HEK293 (cell line): ENCODE results near the gene DZIP1L.

Source experiments
- GFI1B ChIP-seq: fragments of 450-650 bp; formaldehyde crosslinking; IDR thresholded peaks from 2 replicates; pipeline ENCODE4 v1.5.1; 2016; ENCODE audit warnings: missing biosample characterization, missing genetic modification characterization
- GLIS2 ChIP-seq: fragments of 450-650 bp; formaldehyde crosslinking; IDR thresholded peaks from 2 replicates; pipeline ENCODE4 v1.5.1; 2016; ENCODE audit warnings: missing biosample characterization, missing genetic modification characterization
- KLF10 ChIP-seq: fragments of 450-650 bp; IDR thresholded peaks from 2 replicates; pipeline ENCODE4 v1.5.1; 2018; ENCODE audit warnings: missing biosample characterization, mild to moderate bottlenecking, missing genetic modification characterization
- KLF8 ChIP-seq: fragments of 450-650 bp; formaldehyde crosslinking; IDR thresholded peaks from 2 replicates; pipeline ENCODE4 v1.5.1; 2016; ENCODE audit warnings: missing biosample characterization, missing genetic modification characterization
- MEIS1 ChIP-seq: sonication (generic); formaldehyde crosslinking; IDR thresholded peaks from 2 replicates; pipeline ENCODE4 v1.8.1; 2022; ENCODE audit warnings: missing genetic modification reagents, mild to moderate bottlenecking, borderline replicate concordance
- OSR2 ChIP-seq: fragments of 450-650 bp; formaldehyde crosslinking; IDR thresholded peaks from 2 replicates; pipeline ENCODE4 v1.5.1; 2016; ENCODE audit warnings: missing biosample characterization, missing genetic modification characterization
- ZBTB1 ChIP-seq: fragments of 450-650 bp; formaldehyde crosslinking; IDR thresholded peaks from 2 replicates; pipeline ENCODE4 v1.5.1; 2016; ENCODE audit warnings: missing biosample characterization, missing genetic modification characterization
- ZNF133 ChIP-seq: fragments of 450-650 bp; formaldehyde crosslinking; IDR thresholded peaks from 2 replicates; pipeline ENCODE4 v1.5.1; 2016; ENCODE audit warnings: missing biosample characterization, missing genetic modification characterization
- ZNF16 ChIP-seq: fragments of 450-650 bp; formaldehyde crosslinking; IDR thresholded peaks from 2 replicates; pipeline ENCODE4 v1.5.1; 2016; ENCODE audit warnings: low read depth, missing biosample characterization, missing genetic modification characterization
- ZNF239 ChIP-seq: fragments of 450-650 bp; formaldehyde crosslinking; IDR thresholded peaks from 2 replicates; pipeline ENCODE4 v1.5.1; 2016; ENCODE audit warnings: missing biosample characterization, missing genetic modification characterization
- ZNF292 ChIP-seq: fragments of 450-650 bp; formaldehyde crosslinking; IDR thresholded peaks from 2 replicates; pipeline ENCODE4 v1.5.1; 2016; ENCODE audit warnings: low read depth, missing biosample characterization, missing genetic modification characterization, borderline replicate concordance
- ZNF521 ChIP-seq: fragments of 450-650 bp; formaldehyde crosslinking; IDR thresholded peaks from 2 replicates; pipeline ENCODE4 v1.5.1; 2017; ENCODE audit warnings: missing biosample characterization, mild to moderate bottlenecking, missing genetic modification characterization
- ZNF623 ChIP-seq: fragments of 450-650 bp; formaldehyde crosslinking; IDR thresholded peaks from 2 replicates; pipeline ENCODE4 v1.5.1; 2016; ENCODE audit warnings: missing biosample characterization, missing genetic modification characterization
- ZNF624 ChIP-seq: fragments of 450-650 bp; formaldehyde crosslinking; IDR thresholded peaks from 2 replicates; pipeline ENCODE4 v1.5.1; 2017; ENCODE audit warnings: missing biosample characterization, missing genetic modification characterization
- ZNF843 ChIP-seq: fragments of 450-650 bp; formaldehyde crosslinking; IDR thresholded peaks from 2 replicates; pipeline ENCODE4 v1.5.1; 2016; ENCODE audit warnings: missing biosample characterization, missing genetic modification characterization
- ZSCAN30 ChIP-seq: fragments of 450-650 bp; IDR thresholded peaks from 2 replicates; pipeline ENCODE4 v1.5.1; 2018; ENCODE audit warnings: missing biosample characterization, mild to moderate bottlenecking, missing genetic modification characterization, moderate library complexity
- TF ChIP-seq, protein P1 (sequence below): fragments of 450-650 bp; formaldehyde crosslinking; IDR thresholded peaks from 2 replicates; pipeline ENCODE4 v1.5.1; 2017; ENCODE audit warnings: missing biosample characterization, missing genetic modification characterization
- TF ChIP-seq, protein P2 (sequence below): fragments of 450-650 bp; formaldehyde crosslinking; IDR thresholded peaks from 2 replicates; pipeline ENCODE4 v1.5.1; 2016; ENCODE audit warnings: missing biosample characterization, missing genetic modification characterization
- TF ChIP-seq, protein P3 (sequence below): fragments of 450-650 bp; formaldehyde crosslinking; IDR thresholded peaks from 2 replicates; pipeline ENCODE4 v1.5.0; 2017; ENCODE audit warnings: missing biosample characterization, missing genetic modification characterization, borderline replicate concordance
- TF ChIP-seq, protein P4 (sequence below): fragments of 450-650 bp; formaldehyde crosslinking; IDR thresholded peaks from 2 replicates; pipeline ENCODE4 v1.5.1; 2016; ENCODE audit warnings: missing biosample characterization, missing genetic modification characterization
- TF ChIP-seq, protein P5 (sequence below): fragments of 450-650 bp; formaldehyde crosslinking; IDR thresholded peaks from 2 replicates; pipeline ENCODE4 v1.5.1; 2016; ENCODE audit warnings: missing biosample characterization, missing genetic modification characterization
- TF ChIP-seq, protein P6 (sequence below): fragments of 450-650 bp; formaldehyde crosslinking; IDR thresholded peaks from 2 replicates; pipeline ENCODE4 v1.5.1; 2016; ENCODE audit warnings: missing biosample characterization, missing genetic modification characterization
- TF ChIP-seq, protein P7 (sequence below): fragments of 450-650 bp; formaldehyde crosslinking; IDR thresholded peaks from 2 replicates; pipeline ENCODE4 v1.5.1; 2016; ENCODE audit warnings: missing biosample characterization, missing genetic modification characterization
- TF ChIP-seq, protein P8 (sequence below): fragments of 450-650 bp; IDR thresholded peaks from 2 replicates; pipeline ENCODE4 v1.5.1; 2018; ENCODE audit warnings: missing biosample characterization, missing genetic modification characterization

DZIP1L gene

DNA sequence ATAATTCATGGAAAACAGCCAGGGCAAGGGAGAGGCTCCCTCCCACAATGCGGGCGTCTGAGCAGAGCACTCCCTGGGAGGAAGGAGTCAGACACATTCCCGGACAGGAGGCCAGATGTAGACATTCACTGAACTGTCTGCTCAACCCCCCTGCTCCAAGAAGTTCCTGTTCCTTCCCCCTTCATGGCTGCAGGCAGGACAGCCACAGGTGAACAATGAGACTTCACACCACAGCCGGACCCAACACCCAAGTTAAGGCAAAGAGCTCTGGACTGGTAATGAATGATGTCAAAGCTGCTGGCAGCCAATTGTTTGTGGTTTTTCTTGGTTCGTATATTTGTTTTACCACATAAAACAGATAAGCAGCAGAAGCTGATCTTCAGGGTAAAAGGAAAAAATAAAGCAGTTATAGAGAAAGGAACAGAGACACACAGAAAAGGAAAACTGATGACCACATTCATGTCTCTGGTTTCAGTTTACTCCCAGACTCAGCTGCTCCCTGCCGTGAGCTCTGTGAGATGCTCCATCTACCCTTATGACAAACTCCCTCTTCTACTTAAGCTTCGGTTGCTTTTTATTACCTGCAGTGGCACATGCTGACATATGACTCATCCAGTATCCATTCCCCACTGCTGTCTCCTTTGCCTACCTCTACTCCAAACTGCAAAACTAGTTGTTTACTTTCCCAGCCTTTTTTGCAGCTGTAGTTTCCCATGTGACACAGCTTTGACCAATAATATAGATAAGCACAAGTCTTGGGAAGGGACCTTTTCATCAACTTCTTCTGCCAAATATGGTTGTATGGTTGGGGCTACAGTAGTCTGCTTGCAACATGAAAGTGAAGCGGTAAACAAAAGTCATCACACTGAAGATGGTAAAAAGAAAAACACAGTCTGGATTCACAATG is 33.1 kb downstream of the DZIP1L start (continued):
- TF ChIP-seq ZSCAN30 = peak; percentile 49; the same call in 1 of the 2 replicates
- TF ChIP-seq, protein P1, sequence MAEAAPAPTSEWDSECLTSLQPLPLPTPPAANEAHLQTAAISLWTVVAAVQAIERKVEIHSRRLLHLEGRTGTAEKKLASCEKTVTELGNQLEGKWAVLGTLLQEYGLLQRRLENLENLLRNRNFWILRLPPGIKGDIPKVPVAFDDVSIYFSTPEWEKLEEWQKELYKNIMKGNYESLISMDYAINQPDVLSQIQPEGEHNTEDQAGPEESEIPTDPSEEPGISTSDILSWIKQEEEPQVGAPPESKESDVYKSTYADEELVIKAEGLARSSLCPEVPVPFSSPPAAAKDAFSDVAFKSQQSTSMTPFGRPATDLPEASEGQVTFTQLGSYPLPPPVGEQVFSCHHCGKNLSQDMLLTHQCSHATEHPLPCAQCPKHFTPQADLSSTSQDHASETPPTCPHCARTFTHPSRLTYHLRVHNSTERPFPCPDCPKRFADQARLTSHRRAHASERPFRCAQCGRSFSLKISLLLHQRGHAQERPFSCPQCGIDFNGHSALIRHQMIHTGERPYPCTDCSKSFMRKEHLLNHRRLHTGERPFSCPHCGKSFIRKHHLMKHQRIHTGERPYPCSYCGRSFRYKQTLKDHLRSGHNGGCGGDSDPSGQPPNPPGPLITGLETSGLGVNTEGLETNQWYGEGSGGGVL (tag by site-specific recombination) = peak; percentile 27; the same call in 1 of the 2 replicates
- TF ChIP-seq, protein P2, sequence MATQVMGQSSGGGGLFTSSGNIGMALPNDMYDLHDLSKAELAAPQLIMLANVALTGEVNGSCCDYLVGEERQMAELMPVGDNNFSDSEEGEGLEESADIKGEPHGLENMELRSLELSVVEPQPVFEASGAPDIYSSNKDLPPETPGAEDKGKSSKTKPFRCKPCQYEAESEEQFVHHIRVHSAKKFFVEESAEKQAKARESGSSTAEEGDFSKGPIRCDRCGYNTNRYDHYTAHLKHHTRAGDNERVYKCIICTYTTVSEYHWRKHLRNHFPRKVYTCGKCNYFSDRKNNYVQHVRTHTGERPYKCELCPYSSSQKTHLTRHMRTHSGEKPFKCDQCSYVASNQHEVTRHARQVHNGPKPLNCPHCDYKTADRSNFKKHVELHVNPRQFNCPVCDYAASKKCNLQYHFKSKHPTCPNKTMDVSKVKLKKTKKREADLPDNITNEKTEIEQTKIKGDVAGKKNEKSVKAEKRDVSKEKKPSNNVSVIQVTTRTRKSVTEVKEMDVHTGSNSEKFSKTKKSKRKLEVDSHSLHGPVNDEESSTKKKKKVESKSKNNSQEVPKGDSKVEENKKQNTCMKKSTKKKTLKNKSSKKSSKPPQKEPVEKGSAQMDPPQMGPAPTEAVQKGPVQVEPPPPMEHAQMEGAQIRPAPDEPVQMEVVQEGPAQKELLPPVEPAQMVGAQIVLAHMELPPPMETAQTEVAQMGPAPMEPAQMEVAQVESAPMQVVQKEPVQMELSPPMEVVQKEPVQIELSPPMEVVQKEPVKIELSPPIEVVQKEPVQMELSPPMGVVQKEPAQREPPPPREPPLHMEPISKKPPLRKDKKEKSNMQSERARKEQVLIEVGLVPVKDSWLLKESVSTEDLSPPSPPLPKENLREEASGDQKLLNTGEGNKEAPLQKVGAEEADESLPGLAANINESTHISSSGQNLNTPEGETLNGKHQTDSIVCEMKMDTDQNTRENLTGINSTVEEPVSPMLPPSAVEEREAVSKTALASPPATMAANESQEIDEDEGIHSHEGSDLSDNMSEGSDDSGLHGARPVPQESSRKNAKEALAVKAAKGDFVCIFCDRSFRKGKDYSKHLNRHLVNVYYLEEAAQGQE (tag by site-specific recombination) = no peak
- TF ChIP-seq, protein P3, sequence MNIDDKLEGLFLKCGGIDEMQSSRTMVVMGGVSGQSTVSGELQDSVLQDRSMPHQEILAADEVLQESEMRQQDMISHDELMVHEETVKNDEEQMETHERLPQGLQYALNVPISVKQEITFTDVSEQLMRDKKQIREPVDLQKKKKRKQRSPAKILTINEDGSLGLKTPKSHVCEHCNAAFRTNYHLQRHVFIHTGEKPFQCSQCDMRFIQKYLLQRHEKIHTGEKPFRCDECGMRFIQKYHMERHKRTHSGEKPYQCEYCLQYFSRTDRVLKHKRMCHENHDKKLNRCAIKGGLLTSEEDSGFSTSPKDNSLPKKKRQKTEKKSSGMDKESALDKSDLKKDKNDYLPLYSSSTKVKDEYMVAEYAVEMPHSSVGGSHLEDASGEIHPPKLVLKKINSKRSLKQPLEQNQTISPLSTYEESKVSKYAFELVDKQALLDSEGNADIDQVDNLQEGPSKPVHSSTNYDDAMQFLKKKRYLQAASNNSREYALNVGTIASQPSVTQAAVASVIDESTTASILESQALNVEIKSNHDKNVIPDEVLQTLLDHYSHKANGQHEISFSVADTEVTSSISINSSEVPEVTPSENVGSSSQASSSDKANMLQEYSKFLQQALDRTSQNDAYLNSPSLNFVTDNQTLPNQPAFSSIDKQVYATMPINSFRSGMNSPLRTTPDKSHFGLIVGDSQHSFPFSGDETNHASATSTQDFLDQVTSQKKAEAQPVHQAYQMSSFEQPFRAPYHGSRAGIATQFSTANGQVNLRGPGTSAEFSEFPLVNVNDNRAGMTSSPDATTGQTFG (tag by site-specific recombination) = no peak
- TF ChIP-seq, protein P4, sequence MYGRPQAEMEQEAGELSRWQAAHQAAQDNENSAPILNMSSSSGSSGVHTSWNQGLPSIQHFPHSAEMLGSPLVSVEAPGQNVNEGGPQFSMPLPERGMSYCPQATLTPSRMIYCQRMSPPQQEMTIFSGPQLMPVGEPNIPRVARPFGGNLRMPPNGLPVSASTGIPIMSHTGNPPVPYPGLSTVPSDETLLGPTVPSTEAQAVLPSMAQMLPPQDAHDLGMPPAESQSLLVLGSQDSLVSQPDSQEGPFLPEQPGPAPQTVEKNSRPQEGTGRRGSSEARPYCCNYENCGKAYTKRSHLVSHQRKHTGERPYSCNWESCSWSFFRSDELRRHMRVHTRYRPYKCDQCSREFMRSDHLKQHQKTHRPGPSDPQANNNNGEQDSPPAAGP (tag by site-specific recombination) = peak; percentile 86
- TF ChIP-seq ZNF624 = no peak
- TF ChIP-seq, protein P5, sequence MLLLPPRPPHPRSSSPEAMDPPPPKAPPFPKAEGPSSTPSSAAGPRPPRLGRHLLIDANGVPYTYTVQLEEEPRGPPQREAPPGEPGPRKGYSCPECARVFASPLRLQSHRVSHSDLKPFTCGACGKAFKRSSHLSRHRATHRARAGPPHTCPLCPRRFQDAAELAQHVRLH (tag by site-specific recombination) = 0 out of 2 replicates have a peak, but pooled peaks have one; percentile 24
- no peak for TF ChIP-seq ZNF292 (tag by site-specific recombination)
- TF ChIP-seq, protein P6, sequence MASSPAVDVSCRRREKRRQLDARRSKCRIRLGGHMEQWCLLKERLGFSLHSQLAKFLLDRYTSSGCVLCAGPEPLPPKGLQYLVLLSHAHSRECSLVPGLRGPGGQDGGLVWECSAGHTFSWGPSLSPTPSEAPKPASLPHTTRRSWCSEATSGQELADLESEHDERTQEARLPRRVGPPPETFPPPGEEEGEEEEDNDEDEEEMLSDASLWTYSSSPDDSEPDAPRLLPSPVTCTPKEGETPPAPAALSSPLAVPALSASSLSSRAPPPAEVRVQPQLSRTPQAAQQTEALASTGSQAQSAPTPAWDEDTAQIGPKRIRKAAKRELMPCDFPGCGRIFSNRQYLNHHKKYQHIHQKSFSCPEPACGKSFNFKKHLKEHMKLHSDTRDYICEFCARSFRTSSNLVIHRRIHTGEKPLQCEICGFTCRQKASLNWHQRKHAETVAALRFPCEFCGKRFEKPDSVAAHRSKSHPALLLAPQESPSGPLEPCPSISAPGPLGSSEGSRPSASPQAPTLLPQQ = peak; percentile 75
- no peak for TF ChIP-seq ZNF16 (tag by site-specific recombination)
- peak; percentile 52; the same call in 1 of the 2 replicates for TF ChIP-seq KLF8 (tag by site-specific recombination)
- TF ChIP-seq, protein P7, sequence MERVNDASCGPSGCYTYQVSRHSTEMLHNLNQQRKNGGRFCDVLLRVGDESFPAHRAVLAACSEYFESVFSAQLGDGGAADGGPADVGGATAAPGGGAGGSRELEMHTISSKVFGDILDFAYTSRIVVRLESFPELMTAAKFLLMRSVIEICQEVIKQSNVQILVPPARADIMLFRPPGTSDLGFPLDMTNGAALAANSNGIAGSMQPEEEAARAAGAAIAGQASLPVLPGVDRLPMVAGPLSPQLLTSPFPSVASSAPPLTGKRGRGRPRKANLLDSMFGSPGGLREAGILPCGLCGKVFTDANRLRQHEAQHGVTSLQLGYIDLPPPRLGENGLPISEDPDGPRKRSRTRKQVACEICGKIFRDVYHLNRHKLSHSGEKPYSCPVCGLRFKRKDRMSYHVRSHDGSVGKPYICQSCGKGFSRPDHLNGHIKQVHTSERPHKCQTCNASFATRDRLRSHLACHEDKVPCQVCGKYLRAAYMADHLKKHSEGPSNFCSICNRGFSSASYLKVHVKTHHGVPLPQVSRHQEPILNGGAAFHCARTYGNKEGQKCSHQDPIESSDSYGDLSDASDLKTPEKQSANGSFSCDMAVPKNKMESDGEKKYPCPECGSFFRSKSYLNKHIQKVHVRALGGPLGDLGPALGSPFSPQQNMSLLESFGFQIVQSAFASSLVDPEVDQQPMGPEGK (tag by site-specific recombination) = peak; percentile 52; the same call in 1 of the 2 replicates
- TF ChIP-seq MEIS1 (CRISPR knock-in tag) = no peak
- TF ChIP-seq ZNF239 (tag by site-specific recombination) = no peak
- no peak for TF ChIP-seq ZNF623 (tag by site-specific recombination)
- no peak for TF ChIP-seq ZNF521 (tag by site-specific recombination)
- TF ChIP-seq ZNF843 (tag by site-specific recombination) = peak; percentile 83
- TF ChIP-seq, protein P8, sequence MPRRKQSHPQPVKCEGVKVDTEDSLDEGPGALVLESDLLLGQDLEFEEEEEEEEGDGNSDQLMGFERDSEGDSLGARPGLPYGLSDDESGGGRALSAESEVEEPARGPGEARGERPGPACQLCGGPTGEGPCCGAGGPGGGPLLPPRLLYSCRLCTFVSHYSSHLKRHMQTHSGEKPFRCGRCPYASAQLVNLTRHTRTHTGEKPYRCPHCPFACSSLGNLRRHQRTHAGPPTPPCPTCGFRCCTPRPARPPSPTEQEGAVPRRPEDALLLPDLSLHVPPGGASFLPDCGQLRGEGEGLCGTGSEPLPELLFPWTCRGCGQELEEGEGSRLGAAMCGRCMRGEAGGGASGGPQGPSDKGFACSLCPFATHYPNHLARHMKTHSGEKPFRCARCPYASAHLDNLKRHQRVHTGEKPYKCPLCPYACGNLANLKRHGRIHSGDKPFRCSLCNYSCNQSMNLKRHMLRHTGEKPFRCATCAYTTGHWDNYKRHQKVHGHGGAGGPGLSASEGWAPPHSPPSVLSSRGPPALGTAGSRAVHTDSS = no peak
- no peak for TF ChIP-seq GFI1B (tag by site-specific recombination)
- TF ChIP-seq ZNF133 (tag by site-specific recombination) = no peak
- TF ChIP-seq GLIS2 (tag by site-specific recombination) = no peak
- TF ChIP-seq OSR2 (tag by site-specific recombination) = peak; percentile 99
- TF ChIP-seq KLF10 (tag by site-specific recombination) = no peak
- no peak for TF ChIP-seq ZBTB1 (tag by site-specific recombination)
